Stimulated activated CD8-positive, alpha-beta memory T cell treated with anti-CD3 and anti-CD28 coated beads, Interleukin-7, amount 100 ng/mL, for 24 hours (primary cell): ENCODE data around the gene TMEM250.

Experiments
- DNase-seq: peaks from one replicate; pipeline ENCODE4 v3.0.0-alpha.2; 2020; ENCODE audit warnings: low read depth

Gene TMEM250

GRCh38 chr9:136131629-136132511 lies 13.2 kb upstream of the TMEM250 start:
- DNase-seq = no peak

GRCh38 chr9:136129176-136129575 lies 10.5 kb upstream of the TMEM250 start:
- no peak for DNase-seq

- DNase-seq = no peak
Observed at GRCh38 chr9:136128436-136128835, 9.8 kb upstream of the TMEM250 start.

GRCh38 chr9:136127313-136127712 lies 8.6 kb upstream of the TMEM250 start:
- no peak for DNase-seq

- DNase-seq = no peak
Observed at GRCh38 chr9:136124976-136125692, 6.5 kb upstream of the TMEM250 start.

GRCh38 chr9:136122425-136123383 lies 4.0 kb upstream of the TMEM250 start:
- peak; percentile 44 for DNase-seq

GRCh38 chr9:136121801-136122200 lies 3.1 kb upstream of the TMEM250 start:
- DNase-seq = no peak

GRCh38 chr9:136120438-136120844 lies 1.8 kb upstream of the TMEM250 start:
- DNase-seq = no peak

- no peak for DNase-seq
Observed at GRCh38 chr9:136119883-136120393, 1.3 kb upstream of the TMEM250 start.

- DNase-seq = no peak
Observed at GRCh38 chr9:136119061-136119882, 597 bp upstream of the TMEM250 start.

GRCh38 chr9:136117916-136118319 lies 757 bp downstream of the TMEM250 start:
- no peak for DNase-seq

- DNase-seq = no peak
Observed at GRCh38 chr9:136117291-136117915, 1.3 kb downstream of the TMEM250 start.

GRCh38 chr9:136116360-136117098 lies 2.1 kb downstream of the TMEM250 start:
- no peak for DNase-seq

GRCh38 chr9:136115641-136116359 lies 2.9 kb downstream of the TMEM250 start:
- no peak for DNase-seq

- DNase-seq = no peak
Observed at GRCh38 chr9:136115206-136115605, 3.5 kb downstream of the TMEM250 start.

GRCh38 chr9:136114610-136115009 lies 4.1 kb downstream of the TMEM250 start:
- no peak for DNase-seq

GRCh38 chr9:136112541-136112940 lies 6.1 kb downstream of the TMEM250 start:
- no peak for DNase-seq

- DNase-seq = no peak
Observed at GRCh38 chr9:136111910-136112309, 6.8 kb downstream of the TMEM250 start.

GRCh38 chr9:136111190-136111589 lies 7.5 kb downstream of the TMEM250 start:
- DNase-seq = no peak
